LNCAP (cell line): Measurements from ENCODE around the gene LCT.

ENCODE experiments used
- CTCF ChIP-seq: fragments of 450-650 bp; IDR thresholded peaks from 2 replicates; pipeline ENCODE4 v1.5.1; 2017; ENCODE audit warnings: mild to moderate bottlenecking

LCT gene

GRCh38 chr2:135800513-135801460, 36.2 kb downstream of the LCT start:
- no peak for TF ChIP-seq CTCF

GRCh38 chr2:135799738-135800137, 37.2 kb downstream of the LCT start:
- no peak for TF ChIP-seq CTCF

- no peak; the same call in 1 of the 2 replicates for TF ChIP-seq CTCF
Observed at GRCh38 chr2:135798762-135799161, 38.2 kb downstream of the LCT start.

DNA sequence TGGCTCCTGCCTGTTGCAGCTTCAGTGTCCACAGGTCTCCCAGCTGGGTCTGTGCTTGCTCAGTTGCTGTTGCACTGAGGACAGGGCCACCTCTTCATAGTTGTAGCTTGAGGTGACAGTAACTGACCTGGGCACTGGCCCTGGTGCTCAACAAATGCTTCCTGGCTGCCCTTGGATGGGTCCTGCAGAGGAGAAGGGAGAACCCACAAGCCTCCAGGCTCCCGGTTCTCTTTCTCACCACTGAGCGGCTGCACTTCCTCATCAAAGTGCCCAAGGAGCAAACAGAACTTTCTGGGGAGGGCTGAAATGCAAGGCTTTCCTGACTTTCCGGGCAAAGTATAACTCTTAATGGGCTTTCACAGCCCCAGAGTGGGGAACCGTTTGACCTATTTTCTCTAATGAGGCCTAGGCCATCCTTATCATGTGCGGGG, 38.7 kb downstream of the LCT start:
- TF ChIP-seq CTCF = no peak

- peak; percentile 90 for TF ChIP-seq CTCF
Observed at GRCh38 chr2:135797497-135798274, 39.3 kb downstream of the LCT start.

DNA sequence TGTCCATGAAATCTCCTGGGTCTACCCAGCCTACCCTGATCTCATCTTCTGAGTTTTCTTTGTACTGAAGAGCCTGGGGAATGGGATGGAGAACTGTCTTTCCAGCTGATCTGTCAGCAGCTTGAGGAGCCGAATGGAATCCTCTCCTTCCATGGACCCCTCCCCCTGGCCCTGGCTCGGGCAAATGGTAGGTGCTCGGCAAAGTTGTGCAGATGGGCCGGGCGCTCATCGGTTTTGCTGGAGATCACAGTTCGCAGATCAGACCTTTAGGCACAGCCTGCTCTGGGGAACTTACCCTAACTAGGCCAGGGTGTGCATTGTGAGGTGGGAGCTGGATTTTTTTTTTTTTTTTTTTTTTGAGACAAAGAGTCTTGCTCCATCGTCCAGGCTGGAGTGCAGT, 40.4 kb downstream of the LCT start:
- TF ChIP-seq CTCF = no peak

DNA sequence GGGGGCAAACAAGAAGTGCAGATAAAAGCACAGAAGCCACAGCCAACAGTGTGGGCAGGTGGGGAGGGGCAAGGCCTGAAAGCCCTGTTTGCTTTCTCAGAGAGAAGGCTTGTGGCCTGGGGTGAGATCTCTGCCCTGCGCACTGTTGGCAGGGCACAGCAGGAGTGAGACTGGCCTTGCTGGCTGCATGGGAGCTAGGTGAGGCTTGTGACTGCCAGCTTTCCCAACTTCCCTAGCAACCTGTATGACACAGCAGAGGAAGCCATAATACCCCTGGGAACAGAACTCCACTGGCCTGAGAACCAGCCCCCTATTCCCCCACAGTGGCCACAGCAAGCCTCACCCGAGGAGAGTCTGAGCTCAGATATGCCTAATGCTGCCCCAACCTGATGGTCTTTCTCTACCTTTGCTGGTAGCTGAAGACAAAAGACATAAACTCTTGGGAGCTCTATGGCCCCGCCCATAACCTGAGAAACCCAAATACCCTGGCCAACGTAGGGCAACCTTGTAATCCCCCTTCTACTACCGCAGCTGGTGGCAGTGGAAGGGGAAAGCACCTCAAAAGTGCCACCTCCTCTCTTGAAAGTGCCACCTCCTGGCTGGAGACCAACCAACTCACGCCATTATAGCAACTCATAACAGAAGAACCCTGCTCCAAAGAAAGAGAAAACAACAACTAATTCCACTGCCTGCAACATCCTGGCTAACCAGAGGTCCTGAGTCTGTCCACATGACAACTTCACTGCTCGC, 44.4 kb downstream of the LCT start:
- no peak for TF ChIP-seq CTCF
